Prostate gland (tissue), 2 donors: ENCODE measurements around the gene GALM. TPM values are rescaled to one million over a fixed set of nuclear protein-coding genes. Genes with fewer than 3 reads are reported as not detected.

Source experiments
- DNase-seq: peaks from one replicate; pipeline ENCODE4 v3.0.0-alpha.2; 2019; ENCODE audit warnings: low spot score
- H3K27ac ChIP-seq, 2 donors: fragments of 200-600 bp; sonication (generic); 2 replicates each; pipeline ENCODE4 v1.5.1; 2017 to 2019
- H3K27me3 ChIP-seq: fragments of 200-600 bp; sonication (generic); replicated peaks from 2 replicates; pipeline ENCODE4 v1.5.1; 2019; ENCODE audit not compliant: insufficient read depth
- H3K36me3 ChIP-seq, 2 donors: fragments of 200-600 bp; sonication (generic); 1 replicate in 1 of 2; 2 replicates in 1 of 2; pipeline versions ENCODE4 v1.5.1 to v1.8.1; 2017 to 2019
- H3K4me1 ChIP-seq: fragments of 200-600 bp; sonication (generic); replicated peaks from 2 replicates; pipeline ENCODE4 v1.5.1; 2019
- H3K4me3 ChIP-seq, 2 donors: fragments of 200-600 bp; sonication (generic); 2 replicates each; pipeline ENCODE4 v1.5.1; 2017 to 2019
- H3K9me3 ChIP-seq: fragments of 200-600 bp; sonication (generic); 2 replicates; pipeline ENCODE4 v1.5.1; 2017
- CTCF ChIP-seq, 4 experiments: fragments of 200-600 bp in 2 of 4; fragments of 450-650 bp in 2 of 4; sonication (generic) in 2 of 4; IDR thresholded peaks; 1 replicate in 3 of 4; 2 replicates in 1 of 4; pipeline ENCODE4 v1.5.1; 2016 to 2019; ENCODE audit warnings: antibody characterized with exemption in 4 of 4, mild to moderate bottlenecking in 2 of 4, moderate library complexity in 2 of 4
- POLR2A ChIP-seq: fragments of 450-650 bp; IDR thresholded peaks from one replicate; pipeline ENCODE4 v1.6.1; 2016; ENCODE audit warnings: antibody characterized with exemption, mild to moderate bottlenecking
- POLR2AphosphoS5 ChIP-seq: sonication (generic); formaldehyde crosslinking; IDR thresholded peaks from one replicate; pipeline ENCODE4 v1.6.1; 2017; ENCODE audit warnings: antibody characterized with exemption
- WGBS: methylation state at CpG from one replicate; pipeline ENCODE4 v1.1.5; 2018; 5-methylcytosine and 5-hydroxymethylcytosine counted together
- intact Hi-C: fragments of 100-400 bp; cut with DNase I; formaldehyde crosslinking; loops from one replicate; pipeline ENCODE4 v1.14.2; 2022
- total RNA-seq, 2 donors: library from RNA; depleted of rRNA; stranded (reverse); fragments of >200 nt; gene quantifications; one replicate each; pipeline ENCODE4 v1.1.0, GENCODE V29; 2016

Gene GALM
- total RNA-seq, 2 donors from 2014 or later: 5.6 to 22.3 TPM

GRCh38 chr2:38778687-38779082 is 112.8 kb downstream of the GALM start:
- no peaks in the 10 kb centered on the region for H3K36me3 ChIP-seq
- peak overlapping the region in 1 of 2 donors; percentile 55 for H3K27ac ChIP-seq
- peak overlapping the region; percentile 49 to 50 for H3K4me3 ChIP-seq
- TF ChIP-seq POLR2AphosphoS5: no peak
- no peak for TF ChIP-seq POLR2A
- TF ChIP-seq CTCF (IDR thresholded peaks at IDR 0.05): no peak
- H3K27me3 ChIP-seq: no peaks in the 10 kb centered on the region
- WGBS: 11% methylated on average over 8 of the region's 8 CpGs
- DNase-seq: no peak
- H3K4me1 ChIP-seq: no peaks in the 10 kb centered on the region
- intact Hi-C loops: no loop called here
- H3K9me3 ChIP-seq: no peaks in the 10 kb centered on the region

- intact Hi-C loops: no loop called here
- no peak overlapping the region for H3K4me3 ChIP-seq
- H3K36me3 ChIP-seq: no peaks in the 10 kb centered on the region
- H3K9me3 ChIP-seq: no peaks in the 10 kb centered on the region
- no peaks in the 10 kb centered on the region for H3K4me1 ChIP-seq
- TF ChIP-seq POLR2AphosphoS5: no peak
- no peak for TF ChIP-seq POLR2A
- TF ChIP-seq CTCF (IDR thresholded peaks at IDR 0.05): no peak
- no peak for DNase-seq
- no peak overlapping the region for H3K27ac ChIP-seq
- H3K27me3 ChIP-seq: no peaks in the 10 kb centered on the region
Observed at GRCh38 chr2:38783586-38783985, 117.7 kb downstream of the GALM start.

Other genes with a start within 250 kb of the GALM start
- gene HNRNPLL, start 63.2 kb upstream of the GALM start, total RNA-seq: 10 to 100 TPM; 36.1 to 63.6 TPM
- 10 to 100 TPM; 73.2 to 84.4 TPM for gene SRSF7, start 85.2 kb downstream of the GALM start, total RNA-seq
- gene GEMIN6, start 112.1 kb downstream of the GALM start, total RNA-seq: 1 to 10 TPM; 4.4 to 8.5 TPM
- gene DHX57, start 209.8 kb downstream of the GALM start, total RNA-seq: 10 to 100 TPM; 18.5 to 19.0 TPM
- gene MORN2, start 209.9 kb downstream of the GALM start, total RNA-seq: 10 to 100 TPM; 26.1 to 34.2 TPM
- 1 to 10 TPM in 1 of 2 donors, under 1 TPM in 1; 0.96 to 2.2 TPM for gene ARHGEF33, start 223.8 kb downstream of the GALM start, total RNA-seq